ENCODE measurements around the gene TLE1. TPM values are rescaled to one million over a fixed set of nuclear protein-coding genes. Genes with fewer than 3 reads are reported as not detected.
A peak's percentile ranks its signal among the peaks of the same experiment; 100 is the strongest.

The TLE1 gene
- total and polyA plus RNA-seq, 12 donors: 33.3 to 76.9 (median 49.8) TPM

DNA sequence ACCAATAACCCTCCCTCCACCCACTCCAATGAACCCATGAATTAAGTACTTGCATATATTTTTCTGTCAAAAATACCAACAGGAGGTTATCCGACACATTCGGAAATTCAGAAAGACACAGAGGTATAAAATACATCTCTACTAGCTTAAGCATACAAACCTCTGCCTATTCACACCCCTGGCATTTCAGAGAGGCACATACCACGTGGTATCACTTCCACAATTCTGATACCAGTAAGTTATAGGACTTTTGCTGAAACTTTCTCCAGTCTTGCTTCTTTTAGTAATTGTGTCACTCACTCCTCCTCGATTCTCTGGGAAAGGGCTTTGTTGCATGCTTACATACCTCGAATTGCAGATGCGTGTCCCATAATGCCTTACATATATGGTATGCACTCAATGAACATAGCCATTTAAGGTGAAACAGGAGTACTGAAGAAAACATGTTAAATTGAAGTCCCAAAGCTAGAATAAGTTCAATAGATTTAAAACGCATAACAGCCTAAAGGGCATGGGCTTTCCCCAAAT is 58.1 kb downstream of the TLE1 start:
- TF ChIP-seq, protein P1, sequence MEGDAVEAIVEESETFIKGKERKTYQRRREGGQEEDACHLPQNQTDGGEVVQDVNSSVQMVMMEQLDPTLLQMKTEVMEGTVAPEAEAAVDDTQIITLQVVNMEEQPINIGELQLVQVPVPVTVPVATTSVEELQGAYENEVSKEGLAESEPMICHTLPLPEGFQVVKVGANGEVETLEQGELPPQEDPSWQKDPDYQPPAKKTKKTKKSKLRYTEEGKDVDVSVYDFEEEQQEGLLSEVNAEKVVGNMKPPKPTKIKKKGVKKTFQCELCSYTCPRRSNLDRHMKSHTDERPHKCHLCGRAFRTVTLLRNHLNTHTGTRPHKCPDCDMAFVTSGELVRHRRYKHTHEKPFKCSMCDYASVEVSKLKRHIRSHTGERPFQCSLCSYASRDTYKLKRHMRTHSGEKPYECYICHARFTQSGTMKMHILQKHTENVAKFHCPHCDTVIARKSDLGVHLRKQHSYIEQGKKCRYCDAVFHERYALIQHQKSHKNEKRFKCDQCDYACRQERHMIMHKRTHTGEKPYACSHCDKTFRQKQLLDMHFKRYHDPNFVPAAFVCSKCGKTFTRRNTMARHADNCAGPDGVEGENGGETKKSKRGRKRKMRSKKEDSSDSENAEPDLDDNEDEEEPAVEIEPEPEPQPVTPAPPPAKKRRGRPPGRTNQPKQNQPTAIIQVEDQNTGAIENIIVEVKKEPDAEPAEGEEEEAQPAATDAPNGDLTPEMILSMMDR (IDR thresholded peaks at IDR 0.05): no peak
- no peak for TF ChIP-seq POLR2A (IDR thresholded peaks at IDR 0.05)
- Histone ChIP-seq H3K27me3 (no peaks in the 10 kb centered on the region), H3K4me3 (no peak overlapping the region), H3K27ac (no peak overlapping the region), H3K4me1 (replicated peaks in 1 of 2) (peaks cover 0 to 25% of the 10 kb centered on the region in 2 donors), H3K9me3 (replicated peaks in 1 of 3) (no peaks in the 10 kb centered on the region), H3K36me3 (replicated peaks in 1 of 2) (no peaks in the 10 kb centered on the region)
- WGBS, 4 donors: 85 to 95% (median 90%) methylated on average over 7 of the region's 7 CpGs
- intact Hi-C loops (cut with DNase I): no loop called here
- DNase-seq: no peak

DNA sequence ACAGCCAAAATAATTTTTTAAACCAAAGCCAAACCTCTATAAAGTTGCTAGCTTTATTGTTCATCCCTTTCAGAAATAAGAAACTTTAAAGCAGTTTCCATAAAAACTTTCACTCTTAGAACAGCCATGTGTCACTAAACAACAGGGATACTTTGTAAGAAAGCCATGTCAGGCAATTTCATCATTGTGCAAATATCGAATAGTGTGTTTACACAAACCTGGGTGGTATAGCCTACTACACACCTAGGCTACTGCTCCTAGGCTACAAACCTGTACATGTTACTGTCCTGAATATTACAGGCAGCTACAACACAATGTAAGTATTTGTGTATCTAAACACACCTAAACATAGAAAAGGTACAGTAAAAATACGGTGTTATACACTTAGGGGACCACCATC is 59.9 kb downstream of the TLE1 start:
- Histone ChIP-seq H3K9me3 (replicated peaks in 1 of 3) (no peaks in the 10 kb centered on the region), H3K4me3 (no peak overlapping the region), H3K27me3 (no peaks in the 10 kb centered on the region), H3K27ac (no peak overlapping the region), H3K36me3 (replicated peaks in 1 of 2) (no peaks in the 10 kb centered on the region), H3K4me1 (replicated peaks in 1 of 2) (peaks cover 0 to 21% of the 10 kb centered on the region in 2 donors)
- intact Hi-C loops (cut with DNase I): loop anchor here in 1 of 2 donors (10.0 kb wide), 1 partner anchor 55 kb away; the partner anchor contains the start of gene TLE1
- DNase-seq: no peak
- 90 to 98% (median 96%) methylated on average over 2 of the region's 2 CpGs for WGBS, 4 donors
- TF ChIP-seq, protein P1 (IDR thresholded peaks at IDR 0.05): no peak
- TF ChIP-seq POLR2A (IDR thresholded peaks at IDR 0.05): no peak

DNA sequence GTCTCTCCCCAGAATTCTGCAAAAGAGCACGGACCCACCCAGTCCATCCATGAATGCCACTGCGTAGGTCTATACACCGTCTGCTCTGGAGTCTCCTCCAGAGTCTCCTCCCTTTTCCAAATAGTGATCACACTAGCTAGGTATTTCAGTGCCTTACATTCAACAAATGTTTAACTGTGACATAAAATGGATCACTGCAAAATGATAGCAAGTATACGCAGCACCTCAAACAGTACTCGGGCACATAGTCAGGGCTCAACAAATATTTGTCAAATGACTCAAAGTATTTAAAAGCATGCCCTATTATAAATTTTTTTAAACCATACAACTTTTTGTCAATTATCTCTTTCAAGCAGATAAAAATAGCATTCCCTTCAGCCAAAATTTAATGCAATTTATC is 60.5 kb downstream of the TLE1 start:
- Histone ChIP-seq H3K4me3 (no peak overlapping the region), H3K36me3 (replicated peaks in 1 of 2) (no peaks in the 10 kb centered on the region), H3K27me3 (no peaks in the 10 kb centered on the region), H3K27ac (no peak overlapping the region), H3K9me3 (replicated peaks in 1 of 3) (no peaks in the 10 kb centered on the region), H3K4me1 (replicated peaks in 1 of 2) (peaks cover 0 to 21% of the 10 kb centered on the region in 2 donors)
- intact Hi-C loops (cut with DNase I): loop anchor here in 1 of 2 donors (10.0 kb wide), 1 partner anchor 56 kb away; the partner anchor contains the start of gene TLE1
- TF ChIP-seq, protein P1 (IDR thresholded peaks at IDR 0.05): no peak
- TF ChIP-seq POLR2A (IDR thresholded peaks at IDR 0.05): no peak
- DNase-seq: no peak
- 93 to 97% (median 94%) methylated on average over 5 of the region's 5 CpGs for WGBS, 4 donors

DNA sequence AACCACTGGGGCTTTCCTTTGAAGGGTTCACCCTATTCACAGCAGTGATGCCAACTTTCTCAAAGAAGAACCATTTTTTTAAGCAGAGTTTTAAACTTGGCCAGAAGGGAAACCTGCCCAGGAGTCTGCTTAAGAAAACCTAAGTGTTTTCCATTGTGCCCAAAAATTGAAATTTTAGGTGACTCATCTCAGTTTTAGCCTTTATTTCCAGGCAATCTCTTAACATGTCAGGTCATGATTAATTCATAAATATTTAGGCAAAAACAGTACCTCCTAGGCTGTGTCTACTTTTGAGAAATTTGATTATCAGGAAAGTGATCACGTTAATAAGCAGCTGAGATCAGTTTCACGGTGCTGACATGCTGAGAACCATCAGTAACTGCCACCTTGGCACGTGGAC is 61.9 kb downstream of the TLE1 start:
- Histone ChIP-seq H3K27ac (peak overlapping the region in 1 of 5 donors; percentile 35), H3K9me3 (replicated peaks in 1 of 3) (no peaks in the 10 kb centered on the region), H3K27me3 (no peaks in the 10 kb centered on the region), H3K36me3 (replicated peaks in 1 of 2) (no peaks in the 10 kb centered on the region), H3K4me1 (replicated peaks in 1 of 2) (peaks cover 0 to 16% of the 10 kb centered on the region in 2 donors), H3K4me3 (no peak overlapping the region)
- 83 to 95% (median 86%) methylated on average over 3 of the region's 3 CpGs for WGBS, 4 donors
- TF ChIP-seq POLR2A (IDR thresholded peaks at IDR 0.05): no peak
- TF ChIP-seq, protein P1 (IDR thresholded peaks at IDR 0.05): no peak
- intact Hi-C loops (cut with DNase I): loop anchor here in 1 of 2 donors (10.0 kb wide), 1 partner anchor 57 kb away; the partner anchor contains the start of gene TLE1
- no peak for DNase-seq

Measured in adrenal gland (tissue), 12 donors.